Stomach (tissue), 9 donors: ENCODE data around the gene TRAF3. TPM values are rescaled to one million over a fixed set of nuclear protein-coding genes. Genes with fewer than 3 reads are reported as not detected.

Experiments used
- DNase-seq, 2 donors: peaks; one replicate each; pipeline versions ENCODE4 v3.0.0 to v3.0.0-alpha.2; 2013 to 2019
- H3K27ac ChIP-seq, 5 donors: fragments of 200-600 bp in 4 of 5; sonication (generic) in 4 of 5; one replicate each; pipeline ENCODE4 v1.5.1; 2013 to 2019; ENCODE audit warnings: mild to moderate bottlenecking in 1 of 5, moderate library complexity in 1 of 5
- H3K27me3 ChIP-seq, 3 donors: fragments of 200-600 bp; sonication (generic); one replicate each; pipeline ENCODE4 v1.5.1; 2017 to 2019; ENCODE audit warnings: mixed run types in 1 of 3
- H3K36me3 ChIP-seq, 4 donors: fragments of 200-600 bp; sonication (generic); 1 replicate in 3 of 4; 2 replicates in 1 of 4; pipeline ENCODE4 v1.5.1; 2016 to 2019
- H3K4me1 ChIP-seq, 4 donors: fragments of 200-600 bp; sonication (generic); one replicate each; pipeline ENCODE4 v1.5.1; 2016 to 2019
- H3K4me3 ChIP-seq, 4 donors: fragments of 200-600 bp; sonication (generic) in 3 of 4; one replicate each; pipeline ENCODE4 v1.5.1; 2016 to 2019; ENCODE audit warnings: mild to moderate bottlenecking in 1 of 4
- H3K9me3 ChIP-seq, 4 donors: fragments of 200-600 bp; sonication (generic); one replicate each; pipeline ENCODE4 v1.5.1; 2016 to 2019
- EP300 ChIP-seq: sonication (generic); formaldehyde crosslinking; IDR thresholded peaks from one replicate; pipeline ENCODE4 v1.6.1; 2017; ENCODE audit warnings: antibody characterized with exemption
- POLR2A ChIP-seq, 4 donors: fragments of 450-650 bp; IDR thresholded peaks; one replicate each; pipeline ENCODE4 v1.6.1; 2016; ENCODE audit warnings: antibody characterized with exemption in 4 of 4, control low read depth in 2 of 4, mild to moderate bottlenecking in 1 of 4, moderate library complexity in 1 of 4
- POLR2AphosphoS5 ChIP-seq, 3 donors: sonication (generic); formaldehyde crosslinking; IDR thresholded peaks; one replicate each; pipeline ENCODE4 v1.6.1; 2016; ENCODE audit warnings: antibody characterized with exemption in 3 of 3
- WGBS, 5 donors: extraction: QIAGEN DNeasy Blood & Tissue Kit in 3 of 5; methylation state at CpG; one replicate each; pipeline versions ENCODE4 v1.1.5 to v1.1.7; 2013 to 2018; 5-methylcytosine and 5-hydroxymethylcytosine counted together
- intact Hi-C: fragments of 100-400 bp; cut with DNase I; formaldehyde crosslinking; loops from one replicate; pipeline ENCODE4 v1.15.1; 2023; ENCODE audit warnings: low total_unique reads
- polyA plus RNA-seq, 3 donors: library from polyadenylated mRNA; stranded (reverse); fragments of 200-250 nt; gene quantifications; one replicate each; pipeline ENCODE4 v1.2.3, GENCODE V29; 2013
- total RNA-seq, 5 donors: library from RNA; depleted of rRNA; stranded (reverse); fragments of >200 nt; gene quantifications; one replicate each; pipeline versions ENCODE4 v1.1.0 to v1.2.3, GENCODE V29; 2014 to 2016
- TF ChIP-seq, protein P1 (sequence below), 7 experiments: fragments of 450-650 bp in 4 of 7; fragments of 200-600 bp in 3 of 7; sonication (generic) in 3 of 7; IDR thresholded peaks; one replicate each; pipeline ENCODE4 v1.5.1; 2016 to 2019; ENCODE audit warnings: antibody characterized with exemption in 7 of 7, control low read depth in 2 of 7, mild to moderate bottlenecking in 1 of 7
- donor health status: healthy with polysubstance abuse.
- donor health status: Bipolar disorder and iron deficiency.
- donor health status: healthy.

The TRAF3 gene
- total and polyA plus RNA-seq, 8 donors, result 3.5 to 30.1 (median 6.3) TPM

GRCh38 chr14:102929241-102930137 is 152.2 kb downstream of the TRAF3 start:
- Histone ChIP-seq H3K4me1 (peaks cover 32 to 40% (median 39%) of the 10 kb centered on the region in 4 donors), H3K27ac (peak overlapping the region in 3 of 5 donors; percentile 4 to 86 (median 77)), H3K36me3 (peaks cover 0 to 32% (median 26%) of the 10 kb centered on the region in 4 donors), H3K9me3 (no peaks in the 10 kb centered on the region), H3K27me3 (peaks cover 14 to 67% (median 43%) of the 10 kb centered on the region in 3 donors), H3K4me3 (peak overlapping the region; percentile 44 to 58 (median 46))
- peak in 1 of 2 donors; percentile 55 for DNase-seq
- WGBS, 5 donors, result 3 to 8% (median 4%) methylated on average over 35 to 94 of the region's 94 CpGs; no CpG with 5 or more reads in 1 of the 5 donors
- no peak for TF ChIP-seq POLR2A (IDR thresholded peaks at IDR 0.05)
- no peak for TF ChIP-seq POLR2AphosphoS5 (IDR thresholded peaks at IDR 0.05)
- TF ChIP-seq, protein P1, sequence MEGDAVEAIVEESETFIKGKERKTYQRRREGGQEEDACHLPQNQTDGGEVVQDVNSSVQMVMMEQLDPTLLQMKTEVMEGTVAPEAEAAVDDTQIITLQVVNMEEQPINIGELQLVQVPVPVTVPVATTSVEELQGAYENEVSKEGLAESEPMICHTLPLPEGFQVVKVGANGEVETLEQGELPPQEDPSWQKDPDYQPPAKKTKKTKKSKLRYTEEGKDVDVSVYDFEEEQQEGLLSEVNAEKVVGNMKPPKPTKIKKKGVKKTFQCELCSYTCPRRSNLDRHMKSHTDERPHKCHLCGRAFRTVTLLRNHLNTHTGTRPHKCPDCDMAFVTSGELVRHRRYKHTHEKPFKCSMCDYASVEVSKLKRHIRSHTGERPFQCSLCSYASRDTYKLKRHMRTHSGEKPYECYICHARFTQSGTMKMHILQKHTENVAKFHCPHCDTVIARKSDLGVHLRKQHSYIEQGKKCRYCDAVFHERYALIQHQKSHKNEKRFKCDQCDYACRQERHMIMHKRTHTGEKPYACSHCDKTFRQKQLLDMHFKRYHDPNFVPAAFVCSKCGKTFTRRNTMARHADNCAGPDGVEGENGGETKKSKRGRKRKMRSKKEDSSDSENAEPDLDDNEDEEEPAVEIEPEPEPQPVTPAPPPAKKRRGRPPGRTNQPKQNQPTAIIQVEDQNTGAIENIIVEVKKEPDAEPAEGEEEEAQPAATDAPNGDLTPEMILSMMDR (IDR thresholded peaks at IDR 0.05), result no peak
- TF ChIP-seq EP300, result no peak
- intact Hi-C loops, result no loop called here

GRCh38 chr14:102930138-102930752 is 153.0 kb downstream of the TRAF3 start:
- no peak for TF ChIP-seq POLR2AphosphoS5 (IDR thresholded peaks at IDR 0.05)
- WGBS, 5 donors, result 5 to 14% (median 7%) methylated on average over 4 to 74 of the region's 74 CpGs
- peaks cover 32 to 40% (median 39%) of the 10 kb centered on the region in 4 donors for H3K4me1 ChIP-seq
- H3K36me3 ChIP-seq, result peaks cover 0 to 33% (median 27%) of the 10 kb centered on the region in 4 donors
- peak overlapping the region; percentile 44 to 58 (median 46) for H3K4me3 ChIP-seq
- peaks cover 7 to 59% (median 36%) of the 10 kb centered on the region in 3 donors for H3K27me3 ChIP-seq
- peak overlapping the region in 1 of 5 donors; percentile 29 for H3K27ac ChIP-seq
- intact Hi-C loops, result no loop called here
- peak in 1 of 2 donors; percentile 72 for DNase-seq
- H3K9me3 ChIP-seq, result no peaks in the 10 kb centered on the region

GRCh38 chr14:102930753-102931579 is 153.7 kb downstream of the TRAF3 start:
- TF ChIP-seq EP300 (no peak), POLR2A (IDR thresholded peaks at IDR 0.05) (no peak), POLR2AphosphoS5 (IDR thresholded peaks at IDR 0.05) (no peak)
- TF ChIP-seq, protein P1 (IDR thresholded peaks at IDR 0.05), result no peak
- H3K27ac ChIP-seq, result peak overlapping the region in 1 of 5 donors; percentile 29
- peak overlapping the region in 2 of 4 donors; percentile 44 to 58 for H3K4me3 ChIP-seq
- H3K4me1 ChIP-seq, result peaks cover 32 to 40% (median 39%) of the 10 kb centered on the region in 4 donors
- intact Hi-C loops, result no loop called here
- no peaks in the 10 kb centered on the region for H3K9me3 ChIP-seq
- peaks cover 0 to 37% (median 27%) of the 10 kb centered on the region in 4 donors for H3K36me3 ChIP-seq
- H3K27me3 ChIP-seq, result peaks cover 7 to 52% (median 31%) of the 10 kb centered on the region in 3 donors
- DNase-seq, result peak; percentile 52 to 75
- 51 to 67% (median 56%) methylated on average over 25 to 34 of the region's 34 CpGs for WGBS, 5 donors

GRCh38 chr14:102931580-102932285 is 154.5 kb downstream of the TRAF3 start:
- TF ChIP-seq, protein P1 (IDR thresholded peaks at IDR 0.05), result no peak
- no peak for TF ChIP-seq POLR2A (IDR thresholded peaks at IDR 0.05)
- TF ChIP-seq EP300, result no peak
- no peak for TF ChIP-seq POLR2AphosphoS5 (IDR thresholded peaks at IDR 0.05)
- H3K27ac ChIP-seq, result no peak overlapping the region
- peaks cover 7 to 46% (median 31%) of the 10 kb centered on the region in 3 donors for H3K27me3 ChIP-seq
- H3K4me1 ChIP-seq, result peaks cover 32 to 40% (median 39%) of the 10 kb centered on the region in 4 donors
- peaks cover under 1 to 44% (median 35%) of the 10 kb centered on the region in 4 donors for H3K36me3 ChIP-seq
- intact Hi-C loops, result no loop called here
- no peak for DNase-seq
- no peaks in the 10 kb centered on the region for H3K9me3 ChIP-seq
- no peak overlapping the region for H3K4me3 ChIP-seq
- 93 to 98% (median 94%) methylated on average over 11 to 12 of the region's 12 CpGs for WGBS, 5 donors
